Activated CD4-positive, alpha-beta memory T cell treated with anti-CD3 and anti-CD28 coated beads, Interleukin-2, amount 10 ng/mL, durations not matched to agents 7 days and 5 days (primary cell): Measurements from ENCODE around the gene GALNT2. TPM values are rescaled to one million over a fixed set of nuclear protein-coding genes. Genes with fewer than 3 reads are reported as not detected.

ENCODE experiments used
- CTCF ChIA-PET: fragments of 350-600 bp; sonication (Branson Sonifier 250); formaldehyde crosslinking; loops from one replicate; lab custom pipeline; 2021; ENCODE audit warnings: antibody characterized with exemption, inconsistent platforms; lab: Charles Lee
- POLR2A ChIA-PET: fragments of 350-600 bp; sonication (Branson Sonifier 250); formaldehyde crosslinking; loops from one replicate; lab custom pipeline; 2021; ENCODE audit warnings: antibody characterized with exemption; lab: Charles Lee
- DNase-seq: peaks from one replicate; pipeline ENCODE4 v3.0.0-alpha.2; 2020
- H3K27ac Mint-ChIP-seq: one replicate; pipeline ENCODE4 v1.8.0; 2021; ENCODE audit warnings: mild to moderate bottlenecking, mixed read lengths
- H3K27me3 Mint-ChIP-seq: one replicate; pipeline ENCODE4 v1.8.0; 2021; ENCODE audit warnings: mixed read lengths
- H3K36me3 Mint-ChIP-seq: one replicate; pipeline ENCODE4 v1.8.0; 2021; ENCODE audit warnings: low read depth, mixed read lengths
- H3K4me1 Mint-ChIP-seq: one replicate; pipeline ENCODE4 v1.8.0; 2021; ENCODE audit warnings: mixed read lengths
- H3K4me3 Mint-ChIP-seq: one replicate; pipeline ENCODE4 v1.8.0; 2021; ENCODE audit warnings: mild to moderate bottlenecking, mixed read lengths
- H3K9me3 Mint-ChIP-seq: one replicate; pipeline ENCODE4 v1.8.0; 2021; ENCODE audit warnings: mixed read lengths
- total RNA-seq, 2 experiments: library from RNA; stranded (reverse); gene quantifications; one replicate each; pipeline ENCODE4 v1.2.3, GENCODE V29; 2021

GALNT2 gene
- total RNA-seq, 2 experiments from 2014 or later, result 18.7 to 19.1 TPM

GRCh38 chr1:230068952-230069684 is 2.1 kb downstream of the GALNT2 start:
- no peak for DNase-seq
- Mint-ChIP-seq H3K27me3 (no peaks in the 10 kb centered on the region), H3K9me3 (no peaks in the 10 kb centered on the region), H3K4me3 (peak overlapping the region; percentile 85), H3K4me1 (peaks cover 25% of the 10 kb centered on the region), H3K36me3 (no peaks in the 10 kb centered on the region), H3K27ac (no peak overlapping the region)
- CTCF ChIA-PET, result interaction anchor here (0.7 to 1.2 kb wide), 3 partner anchors 16 to 98 kb away, joined by 3 read pairs; no protein-coding TSS in a partner anchor
- POLR2A ChIA-PET, result interaction anchor here (0.7 to 1.2 kb wide), 2 partner anchors 8 to 21 kb away, joined by 3 read pairs; no protein-coding TSS in a partner anchor

- Mint-ChIP-seq H3K4me1 (peaks cover 25% of the 10 kb centered on the region), H3K36me3 (no peaks in the 10 kb centered on the region), H3K27me3 (no peaks in the 10 kb centered on the region), H3K4me3 (no peak overlapping the region), H3K9me3 (no peaks in the 10 kb centered on the region), H3K27ac (no peak overlapping the region)
- ChIA-PET POLR2A (interaction anchor here (1.2 kb wide), 1 partner anchor 21 kb away, joined by 3 read pairs; no protein-coding TSS in a partner anchor), CTCF (interaction anchor here (0.7 to 1.2 kb wide), 3 partner anchors 15 to 39 kb away, joined by 3 read pairs; no protein-coding TSS in a partner anchor)
- DNase-seq, result no peak
Measured at GRCh38 chr1:230069796-230070195, 2.8 kb downstream of the GALNT2 start.

GRCh38 chr1:230070321-230071208 is 3.5 kb downstream of the GALNT2 start:
- H3K9me3 Mint-ChIP-seq, result no peaks in the 10 kb centered on the region
- POLR2A ChIA-PET, result interaction anchor here (1.2 kb wide), 1 partner anchor 20 kb away, joined by 3 read pairs; no protein-coding TSS in a partner anchor
- H3K27me3 Mint-ChIP-seq, result no peaks in the 10 kb centered on the region
- H3K27ac Mint-ChIP-seq, result no peak overlapping the region
- H3K36me3 Mint-ChIP-seq, result no peaks in the 10 kb centered on the region
- peaks cover 26% of the 10 kb centered on the region for H3K4me1 Mint-ChIP-seq
- no peak for DNase-seq
- CTCF ChIA-PET, result interaction anchor here (0.7 kb wide), 1 partner anchor 38 kb away, joined by 3 read pairs; no protein-coding TSS in a partner anchor
- no peak overlapping the region for H3K4me3 Mint-ChIP-seq

GRCh38 chr1:230071316-230071715 is 4.3 kb downstream of the GALNT2 start:
- no peak overlapping the region for H3K4me3 Mint-ChIP-seq
- H3K9me3 Mint-ChIP-seq, result no peaks in the 10 kb centered on the region
- DNase-seq, result no peak
- no peak overlapping the region for H3K27ac Mint-ChIP-seq
- peaks cover 27% of the 10 kb centered on the region for H3K4me1 Mint-ChIP-seq
- H3K36me3 Mint-ChIP-seq, result peaks cover 2% of the 10 kb centered on the region
- POLR2A ChIA-PET, result no interaction called here
- CTCF ChIA-PET, result interaction anchor here (0.5 kb wide), 1 partner anchor 97 kb away, joined by 3 read pairs; no protein-coding TSS in a partner anchor
- no peaks in the 10 kb centered on the region for H3K27me3 Mint-ChIP-seq

GRCh38 chr1:230072296-230072695 is 5.3 kb downstream of the GALNT2 start:
- Mint-ChIP-seq H3K9me3 (no peaks in the 10 kb centered on the region), H3K4me3 (no peak overlapping the region), H3K4me1 (peaks cover 33% of the 10 kb centered on the region), H3K36me3 (peaks cover 3% of the 10 kb centered on the region), H3K27me3 (no peaks in the 10 kb centered on the region), H3K27ac (no peak overlapping the region)
- DNase-seq, result no peak
- ChIA-PET CTCF (no interaction called here), POLR2A (no interaction called here)

GRCh38 chr1:230072866-230073265 is 5.8 kb downstream of the GALNT2 start:
- Mint-ChIP-seq H3K27ac (no peak overlapping the region), H3K4me1 (peaks cover 35% of the 10 kb centered on the region), H3K4me3 (no peak overlapping the region), H3K27me3 (no peaks in the 10 kb centered on the region), H3K9me3 (no peaks in the 10 kb centered on the region), H3K36me3 (peaks cover 3% of the 10 kb centered on the region)
- ChIA-PET CTCF (no interaction called here), POLR2A (no interaction called here)
- no peak for DNase-seq

GRCh38 chr1:230073371-230074035 is 6.5 kb downstream of the GALNT2 start:
- Mint-ChIP-seq H3K27ac (no peak overlapping the region), H3K4me1 (peaks cover 31% of the 10 kb centered on the region), H3K36me3 (peaks cover 3% of the 10 kb centered on the region), H3K9me3 (no peaks in the 10 kb centered on the region), H3K27me3 (no peaks in the 10 kb centered on the region), H3K4me3 (no peak overlapping the region)
- ChIA-PET CTCF (no interaction called here), POLR2A (no interaction called here)
- DNase-seq, result no peak

- POLR2A ChIA-PET, result no interaction called here
- CTCF ChIA-PET, result no interaction called here
- DNase-seq, result no peak
- Mint-ChIP-seq H3K9me3 (no peaks in the 10 kb centered on the region), H3K4me1 (peaks cover 23% of the 10 kb centered on the region), H3K36me3 (peaks cover 3% of the 10 kb centered on the region), H3K27me3 (no peaks in the 10 kb centered on the region), H3K27ac (no peak overlapping the region), H3K4me3 (no peak overlapping the region)
Measured at GRCh38 chr1:230074270-230074669, 7.2 kb downstream of the GALNT2 start.

GRCh38 chr1:230074762-230075161 is 7.7 kb downstream of the GALNT2 start:
- Mint-ChIP-seq H3K4me3 (no peak overlapping the region), H3K27ac (no peak overlapping the region), H3K4me1 (peaks cover 20% of the 10 kb centered on the region), H3K36me3 (peaks cover 3% of the 10 kb centered on the region), H3K9me3 (no peaks in the 10 kb centered on the region), H3K27me3 (no peaks in the 10 kb centered on the region)
- ChIA-PET POLR2A (no interaction called here), CTCF (no interaction called here)
- no peak for DNase-seq

GRCh38 chr1:230076121-230076520 is 9.1 kb downstream of the GALNT2 start:
- H3K27ac Mint-ChIP-seq, result no peak overlapping the region
- H3K9me3 Mint-ChIP-seq, result no peaks in the 10 kb centered on the region
- peaks cover 3% of the 10 kb centered on the region for H3K36me3 Mint-ChIP-seq
- CTCF ChIA-PET, result no interaction called here
- H3K27me3 Mint-ChIP-seq, result no peaks in the 10 kb centered on the region
- no peak overlapping the region for H3K4me3 Mint-ChIP-seq
- no peak for DNase-seq
- peaks cover 20% of the 10 kb centered on the region for H3K4me1 Mint-ChIP-seq
- POLR2A ChIA-PET, result no interaction called here

GRCh38 chr1:230077011-230077410 is 10.0 kb downstream of the GALNT2 start:
- Mint-ChIP-seq H3K27ac (no peak overlapping the region), H3K4me1 (peaks cover 20% of the 10 kb centered on the region), H3K36me3 (peaks cover 6% of the 10 kb centered on the region), H3K9me3 (peaks cover 2% of the 10 kb centered on the region), H3K27me3 (no peaks in the 10 kb centered on the region), H3K4me3 (no peak overlapping the region)
- POLR2A ChIA-PET, result interaction anchor here (0.8 kb wide), 1 partner anchor 8 kb away, joined by 3 read pairs; no protein-coding TSS in a partner anchor
- CTCF ChIA-PET, result no interaction called here
- no peak for DNase-seq

- H3K4me1 Mint-ChIP-seq, result peaks cover 22% of the 10 kb centered on the region
- peaks cover 7% of the 10 kb centered on the region for H3K9me3 Mint-ChIP-seq
- H3K36me3 Mint-ChIP-seq, result peaks cover 11% of the 10 kb centered on the region
- ChIA-PET CTCF (no interaction called here), POLR2A (interaction anchor here (0.8 kb wide), 1 partner anchor 9 kb away, joined by 3 read pairs; no protein-coding TSS in a partner anchor)
- no peak overlapping the region for H3K27ac Mint-ChIP-seq
- H3K4me3 Mint-ChIP-seq, result no peak overlapping the region
- no peaks in the 10 kb centered on the region for H3K27me3 Mint-ChIP-seq
- DNase-seq, result no peak
Measured at GRCh38 chr1:230077436-230078213, 10.6 kb downstream of the GALNT2 start.
